Progenitor cell of endocrine pancreas (in vitro differentiated cells): ENCODE results near the gene AHCTF1. TPM values are rescaled to one million over a fixed set of nuclear protein-coding genes. Genes with fewer than 3 reads are reported as not detected.

ENCODE experiments used
- DNase-seq: peaks from one replicate; pipeline ENCODE4 v3.0.0; 2021; ENCODE audit warnings: low spot score; ENCODE audit not compliant: unreplicated experiment
- H3K27ac Mint-ChIP-seq: 2 replicates; pipeline ENCODE4 v1.8.0; 2021; ENCODE audit warnings: mild to moderate bottlenecking, moderate library complexity, mixed read lengths
- H3K27me3 Mint-ChIP-seq: 2 replicates; pipeline ENCODE4 v1.8.0; 2021; ENCODE audit warnings: mixed read lengths
- H3K36me3 Mint-ChIP-seq: 2 replicates; pipeline ENCODE4 v1.8.0; 2022; ENCODE audit warnings: mixed read lengths; ENCODE audit not compliant: insufficient read depth
- H3K4me1 Mint-ChIP-seq: 2 replicates; pipeline ENCODE4 v1.8.0; 2021; ENCODE audit warnings: low read depth, mixed read lengths
- H3K4me3 Mint-ChIP-seq: 2 replicates; pipeline ENCODE4 v1.8.0; 2021; ENCODE audit warnings: low read depth, mild to moderate bottlenecking, moderate library complexity, mixed read lengths
- H3K9me3 Mint-ChIP-seq: 2 replicates; pipeline ENCODE4 v1.8.0; 2021; ENCODE audit warnings: low read depth, mixed read lengths
- CTCF ChIP-seq: fragments of 200-600 bp; sonication (generic); IDR thresholded peaks from one replicate; pipeline ENCODE4 v1.5.0; 2021; ENCODE audit warnings: antibody characterized with exemption, mild to moderate bottlenecking; ENCODE audit not compliant: unreplicated experiment
- total RNA-seq: library from RNA; stranded (reverse); gene quantifications from 2 replicates; pipeline ENCODE4 v1.2.1, GENCODE V29; 2021

AHCTF1 gene
- total RNA-seq, 1 donor from 2014 or later: 42.8 TPM

- H3K27ac Mint-ChIP-seq: no peak overlapping the region
- no peaks in the 10 kb centered on the region for H3K4me1 Mint-ChIP-seq
- no peaks in the 10 kb centered on the region for H3K9me3 Mint-ChIP-seq
- peaks cover 7% of the 10 kb centered on the region for H3K36me3 Mint-ChIP-seq
- no peak overlapping the region for H3K4me3 Mint-ChIP-seq
- no peaks in the 10 kb centered on the region for H3K27me3 Mint-ChIP-seq
- no peak for DNase-seq
- TF ChIP-seq CTCF: no peak
Observed at GRCh38 chr1:246951413-246951812, 19.7 kb upstream of the AHCTF1 start.

GRCh38 chr1:246949956-246950355, 18.2 kb upstream of the AHCTF1 start:
- no peaks in the 10 kb centered on the region for H3K4me1 Mint-ChIP-seq

GRCh38 chr1:246947255-246947654, 15.5 kb upstream of the AHCTF1 start:
- no peak overlapping the region for H3K27ac Mint-ChIP-seq
- H3K9me3 Mint-ChIP-seq: no peaks in the 10 kb centered on the region
- no peak for DNase-seq
- no peak for TF ChIP-seq CTCF
- H3K36me3 Mint-ChIP-seq: peaks cover 6% of the 10 kb centered on the region
- no peaks in the 10 kb centered on the region for H3K27me3 Mint-ChIP-seq
- H3K4me3 Mint-ChIP-seq: no peak overlapping the region
- no peaks in the 10 kb centered on the region for H3K4me1 Mint-ChIP-seq

More at GRCh38 chr1:246949956-246950355, 18.2 kb upstream of the AHCTF1 start:
- H3K36me3 Mint-ChIP-seq: peaks cover 6% of the 10 kb centered on the region
- H3K27ac Mint-ChIP-seq: no peak overlapping the region
- DNase-seq: no peak
- no peaks in the 10 kb centered on the region for H3K27me3 Mint-ChIP-seq
- no peak overlapping the region for H3K4me3 Mint-ChIP-seq
- no peaks in the 10 kb centered on the region for H3K9me3 Mint-ChIP-seq
- TF ChIP-seq CTCF: no peak

GRCh38 chr1:246946366-246946765, 14.6 kb upstream of the AHCTF1 start:
- no peak for DNase-seq
- no peaks in the 10 kb centered on the region for H3K27me3 Mint-ChIP-seq
- peaks cover 6% of the 10 kb centered on the region for H3K36me3 Mint-ChIP-seq
- no peak overlapping the region for H3K27ac Mint-ChIP-seq
- TF ChIP-seq CTCF: no peak
- H3K9me3 Mint-ChIP-seq: no peaks in the 10 kb centered on the region
- H3K4me1 Mint-ChIP-seq: no peaks in the 10 kb centered on the region
- H3K4me3 Mint-ChIP-seq: no peak overlapping the region

- DNase-seq: no peak
- Mint-ChIP-seq H3K4me3 (no peak overlapping the region), H3K4me1 (peaks cover 12% of the 10 kb centered on the region), H3K27me3 (no peaks in the 10 kb centered on the region), H3K9me3 (no peaks in the 10 kb centered on the region), H3K27ac (no peak overlapping the region), H3K36me3 (peaks cover 1% of the 10 kb centered on the region)
- no peak for TF ChIP-seq CTCF
Observed at GRCh38 chr1:246934765-246935164, 3.0 kb upstream of the AHCTF1 start.
